ENCODE results near the gene TM4SF4. TPM values are rescaled to one million over a fixed set of nuclear protein-coding genes. Genes with fewer than 3 reads are reported as not detected.

Gene TM4SF4
- polyA plus RNA-seq, 1 donor (not counting 4 experiments of a cell fraction or from before 2014, with no cell fraction given) = not detected

- Histone ChIP-seq H3K4me3 (ENCODE audit: control insufficient read depth in 2 of 3, extremely low read depth in 1 of 3, insufficient read depth in 2 of 3, low read depth in 1 of 3, low read length in 3 of 3) (no peak overlapping the region), H3K27me3 (ENCODE audit: control insufficient read depth, extremely low read depth, insufficient read depth, low read length) (no peaks in the 10 kb centered on the region), H3K4me2 (ENCODE audit: control insufficient read depth, extremely low read depth, insufficient read depth, low read depth, low read length) (no peak overlapping the region), H3K4me1 (ENCODE audit: control insufficient read depth, extremely low read depth, insufficient read depth, low read length) (peaks cover 3% of the 10 kb centered on the region), H3K79me2 (ENCODE audit: control insufficient read depth, insufficient read depth, low read length) (no peaks in the 10 kb centered on the region), H3K9ac (ENCODE audit: control insufficient read depth, extremely low read depth, insufficient read depth, low read length) (no peak overlapping the region), H3K9me1 (ENCODE audit: control insufficient read depth, extremely low read depth, insufficient read depth, low read length) (no peaks in the 10 kb centered on the region), H3K9me3 (ENCODE audit: control insufficient read depth, low read depth, low read length) (no peaks in the 10 kb centered on the region), H3K27ac (ENCODE audit: control insufficient read depth, insufficient read depth, low read length) (no peak overlapping the region), H2AFZ (ENCODE audit: control insufficient read depth, low read length) (no peak overlapping the region), H4K20me1 (ENCODE audit: control insufficient read depth, extremely low read depth, insufficient read depth, low read length) (no peaks in the 10 kb centered on the region), H3K36me3 (ENCODE audit: control insufficient read depth in 2 of 2, extremely low read depth in 1 of 2, insufficient read depth in 2 of 2, low read length in 2 of 2) (no peaks in the 10 kb centered on the region)
- TF ChIP-seq EZH2 (IDR thresholded peaks at IDR 0.05; ENCODE audit: low read length) = no peak
- TF ChIP-seq, protein P1, sequence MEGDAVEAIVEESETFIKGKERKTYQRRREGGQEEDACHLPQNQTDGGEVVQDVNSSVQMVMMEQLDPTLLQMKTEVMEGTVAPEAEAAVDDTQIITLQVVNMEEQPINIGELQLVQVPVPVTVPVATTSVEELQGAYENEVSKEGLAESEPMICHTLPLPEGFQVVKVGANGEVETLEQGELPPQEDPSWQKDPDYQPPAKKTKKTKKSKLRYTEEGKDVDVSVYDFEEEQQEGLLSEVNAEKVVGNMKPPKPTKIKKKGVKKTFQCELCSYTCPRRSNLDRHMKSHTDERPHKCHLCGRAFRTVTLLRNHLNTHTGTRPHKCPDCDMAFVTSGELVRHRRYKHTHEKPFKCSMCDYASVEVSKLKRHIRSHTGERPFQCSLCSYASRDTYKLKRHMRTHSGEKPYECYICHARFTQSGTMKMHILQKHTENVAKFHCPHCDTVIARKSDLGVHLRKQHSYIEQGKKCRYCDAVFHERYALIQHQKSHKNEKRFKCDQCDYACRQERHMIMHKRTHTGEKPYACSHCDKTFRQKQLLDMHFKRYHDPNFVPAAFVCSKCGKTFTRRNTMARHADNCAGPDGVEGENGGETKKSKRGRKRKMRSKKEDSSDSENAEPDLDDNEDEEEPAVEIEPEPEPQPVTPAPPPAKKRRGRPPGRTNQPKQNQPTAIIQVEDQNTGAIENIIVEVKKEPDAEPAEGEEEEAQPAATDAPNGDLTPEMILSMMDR (optimal IDR thresholded peaks at IDR 0.05 in 1 of 3, IDR thresholded peaks at IDR 0.05 in 1 of 3, conservative IDR thresholded peaks at IDR 0.05 in 1 of 3; ENCODE audit: extremely low read depth in 1 of 3, insufficient read depth in 2 of 3, low read length in 3 of 3) = no peak
- DNase-seq (ENCODE audit: low read depth, low spot score) = no peak
- FAIRE-seq = no peak
- dilution Hi-C loops (cut with MboI; ENCODE audit: extremely low pct_ligation_motif_present, low sequenced_read_pairs) = no loop called here
These were observed 7.0 kb downstream of the TM4SF4 start for GRCh38 chr3:149481491-149481890.

GRCh38 chr3:149486726-149487125, 12.2 kb downstream of the TM4SF4 start:
- Histone ChIP-seq H3K9me1 (ENCODE audit: control insufficient read depth, extremely low read depth, insufficient read depth, low read length) (no peaks in the 10 kb centered on the region), H3K4me2 (ENCODE audit: control insufficient read depth, extremely low read depth, insufficient read depth, low read depth, low read length) (no peak overlapping the region), H3K4me1 (ENCODE audit: control insufficient read depth, extremely low read depth, insufficient read depth, low read length) (no peaks in the 10 kb centered on the region), H3K9ac (ENCODE audit: control insufficient read depth, extremely low read depth, insufficient read depth, low read length) (no peak overlapping the region), H2AFZ (ENCODE audit: control insufficient read depth, low read length) (no peak overlapping the region), H3K27me3 (ENCODE audit: control insufficient read depth, extremely low read depth, insufficient read depth, low read length) (no peaks in the 10 kb centered on the region), H4K20me1 (ENCODE audit: control insufficient read depth, extremely low read depth, insufficient read depth, low read length) (no peaks in the 10 kb centered on the region), H3K4me3 (ENCODE audit: control insufficient read depth in 2 of 3, extremely low read depth in 1 of 3, insufficient read depth in 2 of 3, low read depth in 1 of 3, low read length in 3 of 3) (no peak overlapping the region), H3K36me3 (ENCODE audit: control insufficient read depth in 2 of 2, extremely low read depth in 1 of 2, insufficient read depth in 2 of 2, low read length in 2 of 2) (no peaks in the 10 kb centered on the region), H3K79me2 (ENCODE audit: control insufficient read depth, insufficient read depth, low read length) (no peaks in the 10 kb centered on the region), H3K27ac (ENCODE audit: control insufficient read depth, insufficient read depth, low read length) (no peak overlapping the region), H3K9me3 (ENCODE audit: control insufficient read depth, low read depth, low read length) (no peaks in the 10 kb centered on the region)
- FAIRE-seq (no peak), DNase-seq (ENCODE audit: low read depth, low spot score) (no peak)
- TF ChIP-seq EZH2 (IDR thresholded peaks at IDR 0.05; ENCODE audit: low read length) = no peak
- TF ChIP-seq, protein P1 (optimal IDR thresholded peaks at IDR 0.05 in 1 of 3, IDR thresholded peaks at IDR 0.05 in 1 of 3, conservative IDR thresholded peaks at IDR 0.05 in 1 of 3; ENCODE audit: extremely low read depth in 1 of 3, insufficient read depth in 2 of 3, low read length in 3 of 3) = no peak
- dilution Hi-C loops (cut with MboI; ENCODE audit: extremely low pct_ligation_motif_present, low sequenced_read_pairs) = no loop called here

All from keratinocyte (primary cell).